DND-41 (cell line): ENCODE measurements around the gene EYS.

Source experiments
- CTCF ChIP-seq: IDR thresholded peaks from 2 replicates; pipeline ENCODE4 v1.5.1; 2012; ENCODE audit warnings: borderline replicate concordance, low read length, moderate library complexity, mild to moderate bottlenecking; ENCODE audit not compliant: poor library complexity, severe bottlenecking; ENCODE audit errors: extremely low read depth
- EZH2 ChIP-seq: IDR thresholded peaks from 3 replicates; pipeline ENCODE4 v1.6.1; 2012; ENCODE audit warnings: borderline replicate concordance, low read depth, mild to moderate bottlenecking, moderate library complexity, low read length, inconsistent platforms; ENCODE audit not compliant: severe bottlenecking

- TF ChIP-seq CTCF (no peak), EZH2 (no peak)
These were observed 1217.3 kb downstream of the EYS start for GRCh38 chr6:64489763-64490162.
